ENCODE measurements around the gene NRIP2. TPM values are rescaled to one million over a fixed set of nuclear protein-coding genes. Genes with fewer than 3 reads are reported as not detected.

Gene NRIP2
- total RNA-seq, 4 donors from 2014 or later, result 0.48 to 4.7 (median 1.9) TPM

GRCh38 chr12:2842948-2843347, 8.1 kb upstream of the NRIP2 start:
- no peak overlapping the region for H3K27ac ChIP-seq

GRCh38 chr12:2841056-2841650, 6.3 kb upstream of the NRIP2 start:
- no peak overlapping the region for H3K4me3 ChIP-seq
- TF ChIP-seq POLR2A (IDR thresholded peaks at IDR 0.05) (no peak), CTCF (IDR thresholded peaks at IDR 0.05) (no peak), EP300 (IDR thresholded peaks at IDR 0.05) (no peak), POLR2AphosphoS5 (IDR thresholded peaks at IDR 0.05) (no peak)
- no peaks in the 10 kb centered on the region for H3K27me3 ChIP-seq
- 56% methylated on average over 9 of the region's 9 CpGs for WGBS
- peaks cover 3% of the 10 kb centered on the region for H3K4me1 ChIP-seq
- H3K9me3 ChIP-seq, result no peaks in the 10 kb centered on the region
- peaks cover 29% of the 10 kb centered on the region for H3K36me3 ChIP-seq
- H3K27ac ChIP-seq, result no peak overlapping the region
- DNase-seq (ENCODE audit: low spot score in 2 of 2), result no peak

More at GRCh38 chr12:2842948-2843347, 8.1 kb upstream of the NRIP2 start:
- no peak for TF ChIP-seq CTCF (IDR thresholded peaks at IDR 0.05)
- TF ChIP-seq EP300 (IDR thresholded peaks at IDR 0.05), result no peak
- no peak for TF ChIP-seq POLR2A (IDR thresholded peaks at IDR 0.05)
- no peak for TF ChIP-seq POLR2AphosphoS5 (IDR thresholded peaks at IDR 0.05)
- Histone ChIP-seq H3K4me3 (no peak overlapping the region), H3K9me3 (no peaks in the 10 kb centered on the region), H3K4me1 (peaks cover 3% of the 10 kb centered on the region), H3K27me3 (no peaks in the 10 kb centered on the region), H3K36me3 (peaks cover 29% of the 10 kb centered on the region)
- 79% methylated on average over 5 of the region's 5 CpGs for WGBS
- no peak for DNase-seq (ENCODE audit: low spot score in 2 of 2)

GRCh38 chr12:2836574-2836973, 1.7 kb upstream of the NRIP2 start:
- WGBS, result 84% methylated on average over 8 of the region's 8 CpGs
- TF ChIP-seq POLR2AphosphoS5 (IDR thresholded peaks at IDR 0.05) (no peak), EP300 (IDR thresholded peaks at IDR 0.05) (no peak), CTCF (IDR thresholded peaks at IDR 0.05) (no peak), POLR2A (IDR thresholded peaks at IDR 0.05) (no peak)
- DNase-seq (ENCODE audit: low spot score in 2 of 2), result no peak

GRCh38 chr12:2835691-2836403, 1.0 kb upstream of the NRIP2 start:
- Histone ChIP-seq H3K27me3 (no peaks in the 10 kb centered on the region), H3K9me3 (no peaks in the 10 kb centered on the region), H3K36me3 (peaks cover 20% of the 10 kb centered on the region), H3K27ac (no peak overlapping the region), H3K4me1 (peaks cover 27% of the 10 kb centered on the region), H3K4me3 (no peak overlapping the region)
- no peak for DNase-seq (ENCODE audit: low spot score in 2 of 2)
- no peak for TF ChIP-seq EP300 (IDR thresholded peaks at IDR 0.05)
- no peak for TF ChIP-seq POLR2A (IDR thresholded peaks at IDR 0.05)
- no peak for TF ChIP-seq POLR2AphosphoS5 (IDR thresholded peaks at IDR 0.05)
- no peak for TF ChIP-seq CTCF (IDR thresholded peaks at IDR 0.05)
- WGBS, result 70% methylated on average over 4 of the region's 4 CpGs

More at GRCh38 chr12:2836574-2836973, 1.7 kb upstream of the NRIP2 start:
- peaks cover 27% of the 10 kb centered on the region for H3K4me1 ChIP-seq
- no peak overlapping the region for H3K27ac ChIP-seq
- no peaks in the 10 kb centered on the region for H3K27me3 ChIP-seq
- no peak overlapping the region for H3K4me3 ChIP-seq
- H3K9me3 ChIP-seq, result no peaks in the 10 kb centered on the region
- H3K36me3 ChIP-seq, result peaks cover 13% of the 10 kb centered on the region

GRCh38 chr12:2833810-2834209, 1.0 kb downstream of the NRIP2 start:
- 78% methylated on average over 9 of the region's 9 CpGs for WGBS

More at GRCh38 chr12:2833810-2834209, 1.0 kb downstream of the NRIP2 start:
- Histone ChIP-seq H3K27ac (no peak overlapping the region), H3K36me3 (peaks cover 37% of the 10 kb centered on the region), H3K4me1 (peaks cover 27% of the 10 kb centered on the region), H3K4me3 (no peak overlapping the region), H3K9me3 (no peaks in the 10 kb centered on the region), H3K27me3 (no peaks in the 10 kb centered on the region)
- TF ChIP-seq EP300 (IDR thresholded peaks at IDR 0.05) (no peak), POLR2A (IDR thresholded peaks at IDR 0.05) (no peak), CTCF (IDR thresholded peaks at IDR 0.05) (no peak), POLR2AphosphoS5 (IDR thresholded peaks at IDR 0.05) (no peak)
- no peak for DNase-seq (ENCODE audit: low spot score in 2 of 2)

Measured in suprapubic skin (tissue), 4 donors.